Measurements from ENCODE around the gene GARIN5B.
"Not testable (repeated sequence)": the region's sequence is repeated elsewhere in the genome, so short reads cannot be mapped to it uniquely, and the experiment has no call there.

The GARIN5B gene

GRCh38 chr19:55348317-55349034 lies 14.6 kb downstream of the GARIN5B start:
- DNase-seq (ENCODE audit: low read depth): no peak

- no peak for DNase-seq (ENCODE audit: low read depth)
Observed at GRCh38 chr19:55347442-55348009, 15.5 kb downstream of the GARIN5B start.

- DNase-seq (ENCODE audit: low read depth): no peak
Observed at GRCh38 chr19:55346725-55347441, 16.2 kb downstream of the GARIN5B start.

GRCh38 chr19:55345818-55346724 lies 17.0 kb downstream of the GARIN5B start:
- DNase-seq (ENCODE audit: low read depth): no peak

- DNase-seq (ENCODE audit: low read depth): no peak
Observed at GRCh38 chr19:55345101-55345817, 17.8 kb downstream of the GARIN5B start.

GRCh38 chr19:55344444-55344843 lies 18.6 kb downstream of the GARIN5B start:
- DNase-seq (ENCODE audit: low read depth): no peak

GRCh38 chr19:55341595-55342531 lies 21.2 kb downstream of the GARIN5B start:
- no peak for DNase-seq (ENCODE audit: low read depth)

GRCh38 chr19:55341171-55341588 lies 21.9 kb downstream of the GARIN5B start:
- no peak for DNase-seq (ENCODE audit: low read depth)

- no peak for DNase-seq (ENCODE audit: low read depth)
Observed at GRCh38 chr19:55340784-55341147, 22.3 kb downstream of the GARIN5B start.

GRCh38 chr19:55339889-55340783 lies 22.9 kb downstream of the GARIN5B start:
- no peak for DNase-seq (ENCODE audit: low read depth)

GRCh38 chr19:55339105-55339888 lies 23.8 kb downstream of the GARIN5B start, which contains the start of gene KMT5C:
KMT5C (plus strand) TSS chr19:55339876; CDS start chr19:55341937, 2,061 bp downstream.
- DNase-seq (ENCODE audit: low read depth): peak; percentile 100

GRCh38 chr19:55336101-55336500 lies 27.0 kb downstream of the GARIN5B start:
- DNase-seq (ENCODE audit: low read depth): no peak

- DNase-seq (ENCODE audit: low read depth): no peak
Observed at GRCh38 chr19:55333870-55334269, 29.2 kb downstream of the GARIN5B start.

- DNase-seq (ENCODE audit: low read depth): not testable (repeated sequence)
Observed at GRCh38 chr19:55329791-55330190, 33.3 kb downstream of the GARIN5B start.

- DNase-seq (ENCODE audit: low read depth): not testable (repeated sequence)
Observed at GRCh38 chr19:55328774-55329318, 34.2 kb downstream of the GARIN5B start.

GRCh38 chr19:55325172-55325571 lies 37.9 kb downstream of the GARIN5B start, which contains the start of gene TMEM150B:
TMEM150B (minus strand) TSS chr19:55325341; CDS start chr19:55321036, 4,305 bp downstream.
- DNase-seq (ENCODE audit: low read depth): no peak

- DNase-seq (ENCODE audit: low read depth): no peak
Observed at GRCh38 chr19:55324662-55325061, 38.4 kb downstream of the GARIN5B start.
